Measurements from ENCODE around the gene USP22.
"Not testable (repeated sequence)": the region's sequence is repeated elsewhere in the genome, so short reads cannot be mapped to it uniquely, and the experiment has no call there.

USP22 gene

DNA sequence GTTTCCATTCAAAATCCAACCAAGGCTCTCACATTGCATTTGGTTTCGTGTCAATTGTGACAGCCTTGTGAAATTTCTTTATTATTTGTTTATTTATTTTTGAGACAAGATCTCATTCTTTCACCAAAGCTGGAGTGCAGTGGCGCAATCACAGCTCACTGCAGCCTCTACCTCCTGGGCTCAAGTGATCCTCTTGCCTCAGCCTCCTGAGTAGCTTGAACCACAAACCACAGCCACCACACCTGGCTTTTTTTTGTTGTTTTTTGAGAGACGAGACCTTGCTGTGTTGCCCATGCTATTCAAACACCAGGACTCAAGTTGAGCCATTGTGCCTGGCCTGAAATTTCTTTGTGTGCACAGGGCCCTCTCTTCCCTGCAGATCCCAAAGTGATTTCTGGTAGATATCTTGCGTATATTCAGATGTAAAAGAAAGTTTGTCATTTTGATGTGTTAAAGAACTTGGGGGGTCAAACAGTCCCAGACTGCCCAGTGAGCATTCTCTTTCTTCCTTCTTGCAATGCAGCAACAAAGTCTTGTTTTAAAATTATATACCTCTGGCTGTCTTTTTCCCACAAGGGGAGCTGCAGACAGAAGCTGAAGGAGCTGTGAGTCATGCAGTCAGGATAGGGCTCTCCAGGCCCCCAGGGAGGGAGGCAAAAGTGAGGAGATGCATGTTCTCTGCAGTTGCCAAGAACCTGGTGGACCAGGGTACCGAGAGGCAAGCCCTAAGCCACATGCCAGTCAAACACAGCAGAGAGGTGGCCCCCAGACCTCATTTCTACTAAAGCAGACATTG is 15.5 kb upstream of the USP22 start:
- in situ Hi-C loops (cut with MboI; ENCODE audit: low pct_unique_long_range_greater_than_20kb, low sequenced_read_pairs), result no loop called here
- no peak for DNase-seq

DNA sequence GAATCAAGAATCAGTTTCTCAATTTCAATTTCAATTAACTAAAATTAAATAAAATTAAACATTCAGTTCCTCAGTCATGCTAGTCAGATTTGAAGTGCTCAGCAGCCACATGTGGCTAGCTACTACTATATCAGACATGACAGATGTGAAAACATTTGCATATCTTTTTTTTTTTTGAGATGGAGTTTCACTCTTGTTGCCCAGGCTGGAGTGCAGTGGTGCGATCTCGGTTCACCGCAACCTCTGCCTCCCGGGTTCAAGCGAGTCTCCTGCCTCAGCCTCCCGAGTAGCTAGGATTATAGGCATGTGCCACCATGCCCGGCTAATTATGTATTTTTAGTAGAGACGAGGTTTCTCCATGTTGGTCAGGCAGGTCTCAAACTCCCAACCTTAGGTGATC is 10.2 kb upstream of the USP22 start:
- in situ Hi-C loops (cut with MboI; ENCODE audit: low pct_unique_long_range_greater_than_20kb, low sequenced_read_pairs), result not testable (repeated sequence)

DNA sequence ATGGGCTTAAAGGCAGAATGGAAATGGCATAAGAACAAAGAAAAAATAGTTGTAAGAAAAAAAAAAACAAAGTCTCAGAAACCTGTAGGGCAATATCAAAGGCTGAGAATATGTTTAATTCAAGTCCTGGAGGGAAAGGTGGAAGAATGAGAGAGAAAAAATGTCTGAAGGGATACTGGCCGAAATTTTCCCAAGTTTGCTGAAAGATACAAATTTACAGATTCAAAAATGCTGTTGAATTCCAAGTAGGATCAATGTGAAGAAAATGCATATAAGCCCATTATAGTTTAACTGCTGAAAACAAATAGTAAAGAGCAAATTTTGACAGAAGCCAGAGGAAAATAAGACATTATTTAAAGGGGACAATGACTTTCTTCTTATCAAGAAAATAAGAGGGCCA is 6.6 kb upstream of the USP22 start:
- no peak for DNase-seq

More for the DNA sequence above, 10.2 kb upstream of the USP22 start:
- not testable (repeated sequence) for DNase-seq

DNA sequence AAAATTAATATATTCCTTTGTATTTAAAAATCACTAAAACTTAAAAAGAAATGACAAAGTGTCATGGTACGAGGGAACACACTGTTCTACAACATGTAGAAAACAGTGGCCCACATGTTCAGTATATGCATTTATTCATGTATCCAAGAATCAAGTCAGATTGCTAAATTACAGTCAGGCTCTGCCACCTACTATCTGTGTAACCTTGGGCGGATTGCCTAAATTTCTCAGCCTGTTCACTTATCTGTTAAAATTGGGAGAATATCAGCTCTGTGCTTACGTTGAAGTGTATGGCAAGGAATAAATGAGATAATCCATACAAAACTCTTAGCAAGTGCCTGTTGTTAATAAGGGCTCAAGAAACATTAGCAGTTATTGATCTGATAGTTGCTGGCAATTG is 3.4 kb upstream of the USP22 start:
- in situ Hi-C loops (cut with MboI; ENCODE audit: low pct_unique_long_range_greater_than_20kb, low sequenced_read_pairs), result no loop called here
- no peak for DNase-seq

More for the DNA sequence above, 6.6 kb upstream of the USP22 start:
- in situ Hi-C loops (cut with MboI; ENCODE audit: low pct_unique_long_range_greater_than_20kb, low sequenced_read_pairs), result no loop called here

DNA sequence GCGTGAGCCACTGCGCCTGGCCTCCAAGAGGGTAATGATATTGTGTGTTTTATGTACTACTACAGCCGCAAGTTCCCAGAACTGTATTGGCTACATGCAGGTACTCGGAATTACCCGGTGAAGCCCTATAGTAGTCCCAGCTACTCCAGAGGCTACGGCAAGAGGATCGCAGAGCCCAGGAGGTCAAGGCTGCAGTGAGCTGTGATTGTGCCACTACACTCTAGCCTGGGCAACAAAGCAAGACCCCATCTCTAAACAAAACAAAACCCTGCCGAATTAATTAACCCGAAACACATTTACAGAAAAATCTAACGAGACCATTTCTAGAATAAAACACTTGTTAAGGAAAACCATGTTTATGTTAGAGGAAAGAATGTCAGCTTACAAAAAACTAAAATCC is 2.2 kb upstream of the USP22 start:
- in situ Hi-C loops (cut with MboI; ENCODE audit: low pct_unique_long_range_greater_than_20kb, low sequenced_read_pairs), result no loop called here
- no peak for DNase-seq

DNA sequence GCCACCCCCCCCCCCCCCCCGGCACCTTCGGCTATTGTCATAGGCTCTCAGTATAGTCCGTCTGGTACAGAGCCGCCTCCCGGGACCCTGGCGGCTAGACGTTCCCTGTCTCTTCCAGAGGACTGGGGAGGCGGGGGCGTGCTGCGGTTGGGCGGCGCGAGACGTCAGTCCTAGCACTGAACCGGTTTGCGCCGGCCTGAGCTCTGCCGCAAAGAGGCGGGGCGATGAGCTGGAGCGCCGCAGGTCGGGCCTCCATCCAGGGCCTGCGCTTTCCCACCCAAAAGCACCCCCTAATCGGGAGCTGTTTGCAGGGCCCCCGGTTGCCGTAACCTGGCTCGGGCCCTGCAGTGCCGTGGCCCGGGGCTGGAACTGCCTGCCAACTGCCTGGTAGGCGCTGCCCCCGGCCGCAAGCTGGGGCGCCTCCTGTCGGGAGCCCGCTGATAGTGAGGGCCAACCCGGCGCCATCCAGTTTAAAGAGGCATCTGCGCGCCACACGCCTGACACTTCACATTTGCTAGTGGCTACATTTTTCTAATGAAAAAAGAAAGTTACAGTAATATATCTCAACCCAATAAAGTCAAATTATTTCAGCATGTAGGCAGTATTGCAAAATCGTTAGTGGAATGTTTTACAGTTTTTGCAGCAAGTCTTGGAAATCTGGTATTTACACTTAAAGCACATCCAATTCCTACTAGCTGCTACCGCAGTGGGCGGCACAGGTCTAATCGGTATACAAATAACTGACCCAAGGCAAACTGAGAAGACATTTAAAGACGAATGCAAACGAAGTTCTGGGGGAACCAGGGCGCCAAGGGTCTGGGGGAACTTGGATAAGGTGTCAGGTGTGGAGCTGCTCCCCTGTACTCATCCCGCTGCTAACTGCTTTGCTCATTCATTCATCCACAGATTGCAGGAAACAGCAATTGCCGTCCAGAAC is 753 bp upstream of the USP22 start:
- peak; percentile 96 for DNase-seq
- in situ Hi-C loops (cut with MboI; ENCODE audit: low pct_unique_long_range_greater_than_20kb, low sequenced_read_pairs), result no loop called here

DNA sequence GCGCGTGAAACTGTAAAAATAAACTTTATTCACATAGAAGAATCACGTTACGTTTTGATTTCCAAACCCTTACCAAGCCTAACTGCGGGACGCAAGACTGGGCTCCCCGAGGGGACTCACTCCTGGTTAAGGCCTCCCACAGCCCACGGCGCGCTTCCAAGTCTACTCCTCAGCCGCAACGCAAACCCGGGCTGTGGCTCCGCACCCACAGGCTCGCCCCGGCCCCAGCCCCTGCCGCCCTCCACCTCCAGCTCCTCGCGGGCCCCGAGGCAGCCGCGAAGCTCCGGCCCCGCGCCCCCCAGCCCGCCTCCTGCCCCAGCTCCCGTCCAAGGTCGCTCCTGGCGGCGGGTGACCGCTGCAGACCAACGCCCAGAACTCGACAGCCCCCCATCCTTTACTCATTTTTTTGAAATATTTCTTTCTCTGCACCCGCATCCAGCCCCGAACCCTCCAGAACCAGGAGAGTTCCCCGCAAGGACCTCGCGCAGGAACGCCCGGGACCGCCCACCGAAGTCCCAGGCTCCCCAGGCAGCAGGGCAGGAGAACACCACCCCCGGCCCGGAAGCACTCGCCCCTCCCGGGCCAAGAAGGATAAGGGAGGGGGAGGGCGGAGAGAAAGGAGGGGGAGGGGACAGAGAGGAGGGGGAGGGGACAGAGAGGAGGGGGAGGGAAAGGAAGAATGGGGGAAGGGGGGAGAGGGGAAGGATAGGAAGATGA is 912 bp downstream of the USP22 start:
- DNase-seq, result no peak
- in situ Hi-C loops (cut with MboI; ENCODE audit: low pct_unique_long_range_greater_than_20kb, low sequenced_read_pairs), result no loop called here

DNA sequence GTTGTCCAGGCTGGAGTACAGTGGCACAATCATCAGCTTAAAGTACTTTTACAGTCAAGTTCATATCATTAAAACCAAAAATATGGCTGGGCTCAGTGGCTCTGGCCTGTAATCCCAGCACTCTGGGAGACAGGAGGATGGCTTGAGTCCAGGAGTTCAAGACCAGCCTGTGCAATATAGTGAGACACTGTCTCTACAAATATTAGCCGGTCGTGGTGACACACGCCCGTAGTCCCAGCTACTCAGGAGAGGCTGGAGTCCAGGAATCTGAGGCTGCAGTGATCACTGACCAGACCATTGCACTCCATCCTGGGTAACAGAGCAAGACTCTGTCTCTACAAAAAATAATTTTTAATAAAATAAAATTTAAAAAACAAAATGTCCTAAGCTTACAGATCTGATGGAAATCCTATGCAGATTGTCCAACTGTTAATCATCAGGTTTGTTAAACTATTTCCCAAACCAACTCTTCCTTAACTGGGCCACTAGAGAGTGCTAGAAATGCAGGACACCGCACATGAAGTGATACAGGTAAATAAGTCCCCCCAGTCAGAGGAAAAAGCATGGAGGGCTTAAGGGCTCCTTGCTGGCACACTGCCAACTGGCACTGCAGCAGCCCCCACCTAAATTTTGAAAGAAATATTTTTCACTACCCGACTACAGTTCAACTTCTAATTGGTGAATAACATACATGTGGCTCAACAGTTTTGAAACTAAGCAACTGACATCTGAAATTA is 2.8 kb downstream of the USP22 start:
- in situ Hi-C loops (cut with MboI; ENCODE audit: low pct_unique_long_range_greater_than_20kb, low sequenced_read_pairs), result no loop called here
- DNase-seq, result peak; percentile 59

DNA sequence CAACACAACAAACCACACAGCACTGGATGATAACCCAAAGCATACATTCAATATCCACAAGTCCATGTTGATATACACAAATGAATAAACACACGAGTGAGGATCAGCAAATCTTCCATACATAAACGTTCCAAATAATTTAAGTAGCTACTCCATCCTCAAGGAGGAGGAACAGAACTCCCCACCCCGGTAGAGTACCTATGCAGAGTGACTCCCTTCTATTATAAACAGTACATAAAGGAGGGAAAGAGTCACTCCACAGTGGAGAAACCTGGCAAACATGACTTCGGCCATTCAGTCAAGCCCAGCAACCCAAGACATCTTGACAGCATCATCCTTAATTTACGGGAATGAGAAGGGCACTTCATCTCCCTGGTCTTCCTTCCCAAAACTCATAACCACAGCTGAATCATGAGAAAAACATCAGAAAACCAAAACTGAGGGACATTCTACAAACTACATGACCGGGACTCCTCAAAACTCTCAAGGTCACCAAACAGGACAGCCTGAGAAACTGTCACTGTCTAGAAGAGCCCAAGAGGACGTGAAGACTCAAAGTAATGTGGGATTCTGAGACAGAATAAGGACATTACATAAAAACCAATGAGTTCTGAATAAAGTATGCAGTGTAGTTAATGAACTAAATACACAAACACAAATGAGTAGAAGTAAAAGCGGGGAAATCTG is 5.6 kb downstream of the USP22 start:
- in situ Hi-C loops (cut with MboI; ENCODE audit: low pct_unique_long_range_greater_than_20kb, low sequenced_read_pairs), result no loop called here
- DNase-seq, result no peak

DNA sequence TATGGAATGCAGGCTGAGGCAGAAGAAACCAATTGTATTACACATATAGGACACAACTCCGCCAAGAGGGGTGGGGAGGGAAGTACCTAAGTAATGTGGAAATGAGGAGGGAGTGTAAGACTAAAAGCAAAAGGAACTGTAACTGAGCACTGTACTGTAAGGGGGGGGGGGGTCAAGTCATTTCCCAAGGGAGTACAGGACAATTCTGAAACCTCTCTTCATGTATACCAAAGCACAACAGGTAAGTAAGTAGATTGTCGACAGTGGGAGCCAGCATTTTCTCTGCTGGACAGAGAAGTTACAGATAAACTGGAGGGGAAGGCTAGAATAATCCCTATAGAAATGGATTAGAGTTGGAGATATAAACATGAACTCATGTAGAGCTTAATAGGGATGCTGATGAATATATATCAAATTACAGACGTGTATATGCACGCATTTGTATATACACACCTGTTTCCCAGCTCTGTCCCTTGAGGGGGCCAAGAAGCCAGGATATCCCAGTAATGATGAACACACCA is 6.4 kb downstream of the USP22 start:
- DNase-seq, result peak; percentile 22
- in situ Hi-C loops (cut with MboI; ENCODE audit: low pct_unique_long_range_greater_than_20kb, low sequenced_read_pairs), result no loop called here

DNA sequence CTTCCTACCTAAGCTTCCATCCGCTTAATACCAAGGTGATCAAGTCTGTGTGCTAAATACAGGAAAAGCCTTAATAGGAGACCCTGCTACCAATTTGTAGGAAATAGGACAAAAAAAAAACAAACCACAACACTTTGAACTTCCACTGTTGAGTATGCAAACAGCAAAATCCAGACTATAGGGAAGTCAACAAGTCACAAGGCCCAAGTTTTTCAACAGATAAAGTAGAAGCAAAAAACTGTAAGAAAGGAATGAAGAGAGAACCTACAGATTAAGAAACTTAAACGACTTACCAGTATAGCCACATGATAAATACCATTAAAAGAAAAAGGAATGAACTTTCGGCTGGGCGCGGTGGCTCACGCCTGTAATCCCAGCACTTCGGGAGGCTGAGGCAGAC is 7.4 kb downstream of the USP22 start:
- DNase-seq, result no peak
- in situ Hi-C loops (cut with MboI; ENCODE audit: low pct_unique_long_range_greater_than_20kb, low sequenced_read_pairs), result no loop called here

DNA sequence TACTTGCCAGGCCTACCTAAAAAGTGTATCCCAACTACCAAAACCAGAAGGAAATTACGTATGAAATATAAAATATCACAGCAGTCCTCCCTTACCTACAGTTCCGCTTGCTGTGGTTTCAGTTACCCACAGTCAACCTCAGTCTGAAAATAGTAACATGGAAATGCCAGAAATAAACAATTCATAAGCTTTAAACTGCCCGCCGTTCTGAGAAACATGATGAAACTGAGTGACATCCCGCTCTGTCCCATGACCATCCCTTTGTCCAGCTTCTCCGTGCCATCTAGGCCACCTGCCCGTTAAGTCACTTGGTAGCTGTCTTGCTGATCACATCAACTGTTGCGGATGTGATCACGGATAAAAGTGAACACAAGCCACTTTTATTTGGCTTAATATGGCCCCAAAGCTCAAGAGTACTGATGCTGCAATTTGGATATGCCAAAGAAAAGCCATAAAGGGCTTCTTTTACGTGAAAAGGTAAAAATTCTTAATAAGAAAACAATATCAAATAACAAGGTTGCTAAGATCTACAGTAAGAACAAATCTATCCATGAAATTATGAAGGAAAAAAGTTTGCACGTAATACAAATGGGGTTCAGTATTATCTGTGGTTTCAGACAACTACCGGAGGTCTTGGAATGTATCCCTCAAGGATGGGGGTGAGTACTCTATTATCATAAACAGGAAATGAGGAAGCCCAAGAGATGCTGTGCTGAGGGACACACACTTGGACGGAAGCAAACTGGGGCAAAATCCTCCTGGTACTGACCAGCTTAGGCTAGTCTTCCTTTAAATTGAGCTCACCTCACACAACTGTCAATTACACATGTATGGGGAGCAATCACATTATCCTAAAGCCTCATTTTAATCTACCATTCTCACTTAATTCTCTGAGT is 8.2 kb downstream of the USP22 start:
- peak; percentile 68 for DNase-seq
- in situ Hi-C loops (cut with MboI; ENCODE audit: low pct_unique_long_range_greater_than_20kb, low sequenced_read_pairs), result no loop called here

DNA sequence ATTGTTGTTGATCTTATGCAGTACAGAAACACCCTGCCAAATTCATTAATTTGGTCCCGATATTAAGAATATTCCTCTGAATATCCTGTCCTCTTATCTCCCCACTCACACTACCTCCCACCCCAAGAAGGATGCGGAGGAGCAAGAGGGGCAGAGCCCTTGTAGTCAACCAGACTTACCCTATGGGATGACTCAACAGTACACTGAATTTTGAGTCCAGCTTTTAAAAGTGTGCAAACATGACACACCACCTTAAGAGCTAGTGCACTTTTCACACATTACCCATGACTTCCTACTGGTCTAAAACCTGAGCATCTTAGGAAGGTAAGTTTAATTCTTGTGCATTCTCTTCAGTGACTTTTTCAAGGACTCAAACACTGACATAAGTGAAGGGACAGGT is 9.5 kb downstream of the USP22 start:
- in situ Hi-C loops (cut with MboI; ENCODE audit: low pct_unique_long_range_greater_than_20kb, low sequenced_read_pairs), result no loop called here
- DNase-seq, result no peak

DNA sequence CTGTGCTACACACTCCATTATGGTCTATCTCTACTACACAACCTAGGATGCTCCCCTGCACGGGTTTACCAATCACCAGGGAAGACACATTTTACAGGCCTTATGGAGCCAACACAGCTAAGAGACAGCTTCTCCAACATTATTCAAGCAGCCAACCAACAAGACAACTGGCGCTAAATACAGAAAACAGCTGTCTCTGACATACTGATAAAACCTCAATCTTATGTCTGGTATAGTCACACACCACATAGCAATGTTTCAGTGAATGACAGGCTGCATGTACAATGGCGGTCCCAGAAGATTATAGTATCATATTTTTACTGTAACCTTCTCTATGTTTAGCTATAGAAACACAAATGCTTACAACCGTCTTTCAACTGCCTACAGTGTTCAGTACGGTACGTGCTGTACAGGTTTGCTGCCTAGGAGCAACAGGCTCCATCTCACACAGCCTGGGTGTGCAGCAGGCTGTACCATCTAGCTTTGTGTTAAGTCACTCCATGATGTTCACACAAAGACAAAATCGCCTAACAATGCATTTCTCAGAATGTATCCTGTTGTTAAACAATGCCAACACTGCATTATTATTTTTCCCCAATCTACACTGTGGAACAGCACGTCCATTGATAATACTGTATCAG is 10.9 kb downstream of the USP22 start:
- DNase-seq, result no peak
- in situ Hi-C loops (cut with MboI; ENCODE audit: low pct_unique_long_range_greater_than_20kb, low sequenced_read_pairs), result no loop called here

DNA sequence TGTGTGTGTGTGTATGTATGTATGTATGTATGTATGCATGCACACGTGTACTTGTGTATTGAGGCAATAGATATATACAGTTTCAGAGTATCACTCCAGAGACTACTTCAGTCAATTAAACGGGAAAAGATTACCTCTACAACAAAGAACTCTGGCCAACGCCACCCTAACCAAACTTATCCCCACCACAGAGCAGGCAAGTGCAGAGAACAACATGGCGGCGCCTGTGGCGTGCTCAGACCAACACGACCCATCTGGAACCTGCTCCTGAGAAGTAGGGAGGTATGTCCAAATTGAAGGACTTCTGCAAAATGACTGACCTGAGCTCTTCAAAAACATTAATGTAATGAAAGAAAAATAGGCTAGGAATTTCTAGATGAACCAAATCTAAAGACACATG is 12.4 kb downstream of the USP22 start:
- in situ Hi-C loops (cut with MboI; ENCODE audit: low pct_unique_long_range_greater_than_20kb, low sequenced_read_pairs), result no loop called here
- no peak for DNase-seq

DNA sequence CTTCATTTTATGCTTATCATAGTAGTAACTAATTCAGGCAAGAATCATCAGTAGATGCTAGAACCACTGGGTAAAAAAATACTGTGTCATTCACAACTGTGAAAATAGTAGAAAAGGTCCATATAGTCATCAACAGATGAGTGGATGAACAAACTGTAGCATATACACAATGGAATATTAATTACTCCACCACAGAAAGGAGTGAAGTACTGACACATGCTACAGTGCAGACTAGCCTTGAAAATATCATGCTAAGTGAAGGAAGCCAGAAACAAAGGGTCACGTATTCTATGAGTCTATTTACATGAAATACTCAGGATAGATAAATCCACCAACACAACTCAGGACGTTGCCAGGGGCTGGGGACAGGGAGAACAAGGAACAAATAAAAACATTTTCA is 13.3 kb downstream of the USP22 start:
- no peak for DNase-seq
- in situ Hi-C loops (cut with MboI; ENCODE audit: low pct_unique_long_range_greater_than_20kb, low sequenced_read_pairs), result no loop called here

DNA sequence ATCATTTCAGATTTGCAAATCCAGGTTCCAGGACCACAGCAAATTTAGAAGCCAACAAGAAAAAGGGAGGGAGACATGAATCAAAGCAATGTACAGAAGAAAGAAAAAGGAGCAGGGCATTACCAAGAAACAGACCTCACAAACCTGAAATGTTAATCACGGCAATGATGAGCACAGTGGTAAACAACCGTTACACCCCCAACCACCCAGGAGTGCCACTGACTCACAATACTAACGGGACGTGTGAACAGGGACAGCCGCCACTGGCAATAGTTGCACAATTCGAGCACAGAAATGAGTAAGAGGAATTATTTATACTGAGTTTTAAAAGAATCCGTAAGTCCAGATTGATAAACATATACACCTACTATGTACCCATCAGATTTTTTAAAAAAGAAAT is 13.8 kb downstream of the USP22 start:
- in situ Hi-C loops (cut with MboI; ENCODE audit: low pct_unique_long_range_greater_than_20kb, low sequenced_read_pairs), result no loop called here
- DNase-seq, result no peak
